GM12872 (cell line): ENCODE measurements around the gene DRG2.

ENCODE experiments used
- CTCF ChIP-seq: IDR thresholded peaks from 3 replicates; pipeline ENCODE4 v1.5.1; 2011; ENCODE audit warnings: low read depth, mild to moderate bottlenecking, low read length, moderate library complexity; ENCODE audit not compliant: insufficient read depth

Gene DRG2

GRCh38 chr17:18064053-18064452 lies 23.7 kb upstream of the DRG2 start:
- no peak for TF ChIP-seq CTCF

- TF ChIP-seq CTCF, result no peak
Observed at GRCh38 chr17:18065546-18065945, 22.2 kb upstream of the DRG2 start.

GRCh38 chr17:18066866-18067265 lies 20.9 kb upstream of the DRG2 start:
- no peak for TF ChIP-seq CTCF

- no peak for TF ChIP-seq CTCF
Observed at GRCh38 chr17:18069101-18069500, 18.6 kb upstream of the DRG2 start.

GRCh38 chr17:18070861-18071340 lies 16.8 kb upstream of the DRG2 start:
- no peak for TF ChIP-seq CTCF

- no peak for TF ChIP-seq CTCF
Observed at GRCh38 chr17:18071751-18072150, 16.0 kb upstream of the DRG2 start.

GRCh38 chr17:18074566-18075272 lies 13.0 kb upstream of the DRG2 start:
- no peak for TF ChIP-seq CTCF

- no peak for TF ChIP-seq CTCF
Observed at GRCh38 chr17:18076936-18077335, 10.8 kb upstream of the DRG2 start.
